H1 (cell line): ENCODE data around the gene TMEM170A. TPM values are rescaled to one million over a fixed set of nuclear protein-coding genes. Genes with fewer than 3 reads are reported as not detected.
"Not testable (repeated sequence)": the region's sequence is repeated elsewhere in the genome, so short reads cannot be mapped to it uniquely, and the experiment has no call there.

Source experiments
- CTCF ChIA-PET: fragments of 300-600 bp; sonication (Branson Sonifier 250); formaldehyde crosslinking; loops from one replicate; lab custom pipeline; 2021; ENCODE audit not compliant: partially characterized antibody; lab: Charles Lee
- POLR2A ChIA-PET: fragments of 300-600 bp; sonication (Branson Sonifier 250); formaldehyde crosslinking; loops from one replicate; lab custom pipeline; 2021; ENCODE audit warnings: inconsistent platforms; ENCODE audit not compliant: partially characterized antibody; lab: Charles Lee
- DNase-seq, 2 experiments: peaks; one replicate each; pipeline versions ENCODE4 v3.0.0 to v3.0.0-alpha.2; 2010 to 2022; ENCODE audit warnings: low spot score in 2 of 2, low read depth in 1 of 2, mixed read lengths in 1 of 2
- FAIRE-seq: peaks from 2 replicates; lab custom pipeline; 2011; peaks lifted over from hg19 to GRCh38; lab: Jason Lieb, UNC
- H2AFZ ChIP-seq: 2 replicates; pipeline ENCODE4 v1.8.1; 2012; ENCODE audit warnings: low read length, inconsistent platforms
- H2AK5ac ChIP-seq: 2 replicates; pipeline ENCODE4 v1.6.1; 2013; ENCODE audit warnings: low read depth, low read length
- H2BK120ac ChIP-seq: replicated peaks from 2 replicates; pipeline ENCODE3; 2013; ENCODE audit warnings: low read depth, low read length, inconsistent platforms
- H2BK12ac ChIP-seq: 2 replicates; pipeline ENCODE4 v1.6.1; 2013; ENCODE audit warnings: low read depth, low read length
- H2BK15ac ChIP-seq: 2 replicates; pipeline ENCODE4 v1.6.1; 2013; ENCODE audit warnings: low read length
- H2BK20ac ChIP-seq: 2 replicates; pipeline ENCODE4 v1.6.1; 2013; ENCODE audit warnings: low read length
- H2BK5ac ChIP-seq: 2 replicates; pipeline ENCODE4 v1.6.1; 2013; ENCODE audit warnings: low read depth, low read length
- H3K14ac ChIP-seq: 2 replicates; pipeline ENCODE4 v1.6.1; 2013; ENCODE audit warnings: inconsistent platforms; ENCODE audit not compliant: insufficient read length
- H3K18ac ChIP-seq: 2 replicates; pipeline ENCODE4 v1.6.1; 2013; ENCODE audit warnings: low read length; ENCODE audit errors: extremely low read depth
- H3K23ac ChIP-seq: 2 replicates; pipeline ENCODE4 v1.6.1; 2013; ENCODE audit warnings: inconsistent platforms; ENCODE audit not compliant: insufficient read length
- H3K23me2 ChIP-seq: 2 replicates; pipeline ENCODE4 v1.6.1; 2013; ENCODE audit warnings: low read depth, low read length
- H3K27ac ChIP-seq: 2 replicates; pipeline ENCODE4 v1.6.1; 2011; ENCODE audit warnings: low read depth, low read length, inconsistent platforms
- H3K27me3 ChIP-seq, 4 experiments: replicated peaks in 1 of 4; 1 replicate in 1 of 4; 2 replicates in 3 of 4; pipeline versions ENCODE4 v1.6.1 to v1.8.1; 2011 to 2013; ENCODE audit warnings: low read length in 3 of 4, mild to moderate bottlenecking in 3 of 4, inconsistent platforms in 2 of 4, mixed read lengths in 2 of 4, moderate library complexity in 1 of 4; ENCODE audit not compliant: control insufficient read depth in 3 of 4, insufficient read depth in 3 of 4; ENCODE audit errors: extremely low read depth in 1 of 4
- H3K36me3 ChIP-seq, 4 experiments: 2 replicates each; pipeline versions ENCODE4 v1.6.1 to v1.8.1; 2011 to 2013; ENCODE audit warnings: mild to moderate bottlenecking in 4 of 4, low read length in 3 of 4, moderate library complexity in 2 of 4, control low read depth in 1 of 4, inconsistent platforms in 1 of 4; ENCODE audit not compliant: insufficient read depth in 4 of 4, control insufficient read depth in 2 of 4
- H3K4ac ChIP-seq: replicated peaks from 2 replicates; pipeline ENCODE3; 2013; ENCODE audit warnings: low read length, low read depth, mixed read lengths, inconsistent platforms; ENCODE audit not compliant: insufficient read length
- H3K4me1 ChIP-seq, 4 experiments: replicated peaks in 1 of 4; 1 replicate in 1 of 4; 2 replicates in 3 of 4; pipeline versions ENCODE4 v1.6.1 to v1.8.1; 2011 to 2013; ENCODE audit warnings: low read length in 3 of 4, inconsistent platforms in 2 of 4, mixed read lengths in 1 of 4; ENCODE audit not compliant: insufficient read depth in 4 of 4, control insufficient read depth in 3 of 4
- H3K4me2 ChIP-seq, 2 experiments: 2 replicates each; pipeline versions ENCODE4 v1.6.1 to v1.8.1; 2011 to 2013; ENCODE audit warnings: low read depth in 2 of 2, low read length in 2 of 2, control low read depth in 1 of 2, inconsistent platforms in 1 of 2, mild to moderate bottlenecking in 1 of 2; ENCODE audit not compliant: insufficient read depth in 1 of 2
- H3K4me3 ChIP-seq, 4 experiments: fragments of 200-600, 300-600 bp in 1 of 4; sonication (generic), shearing (Covaris generic), sonication (Bioruptor Twin) in 1 of 4; 2 replicates each; pipeline versions ENCODE4 v1.5.1 to v1.8.1; 2011 to 2016; ENCODE audit warnings: low read length in 4 of 4, low read depth in 3 of 4, control low read depth in 2 of 4, inconsistent platforms in 2 of 4, mild to moderate bottlenecking in 2 of 4, mixed read lengths in 1 of 4, moderate library complexity in 1 of 4; ENCODE audit not compliant: insufficient read depth in 2 of 4; ENCODE audit errors: extremely low read depth in 1 of 4
- H3K56ac ChIP-seq: replicated peaks from 2 replicates; pipeline ENCODE3; 2013; ENCODE audit warnings: low read depth, mild to moderate bottlenecking, mixed read lengths, low read length, inconsistent platforms; ENCODE audit not compliant: insufficient read length
- H3K79me1 ChIP-seq: 2 replicates; pipeline ENCODE4 v1.6.1; 2013; ENCODE audit warnings: low read depth, low read length, control low read depth
- H3K79me2 ChIP-seq, 2 experiments: 2 replicates each; pipeline versions ENCODE4 v1.6.1 to v1.8.1; 2012 to 2013; ENCODE audit warnings: low read length in 2 of 2, mild to moderate bottlenecking in 2 of 2, inconsistent platforms in 1 of 2; ENCODE audit not compliant: insufficient read depth in 2 of 2, control insufficient read depth in 1 of 2
- H3K9ac ChIP-seq, 4 experiments: replicated peaks in 1 of 4; 1 replicate in 1 of 4; 2 replicates in 3 of 4; pipeline versions ENCODE4 v1.6.1 to v1.8.1; 2011 to 2013; ENCODE audit warnings: low read depth in 3 of 4, low read length in 3 of 4, control low read depth in 2 of 4, mild to moderate bottlenecking in 2 of 4, moderate library complexity in 2 of 4, inconsistent platforms in 1 of 4; ENCODE audit errors: extremely low read depth in 1 of 4
- H3K9me3 ChIP-seq, 2 experiments: 2 replicates each; pipeline versions ENCODE4 v1.6.1 to v1.8.1; 2012 to 2013; ENCODE audit warnings: mild to moderate bottlenecking in 2 of 2, moderate library complexity in 2 of 2, control low read depth in 1 of 2, inconsistent platforms in 1 of 2, low read depth in 1 of 2, low read length in 1 of 2, mixed read lengths in 1 of 2; ENCODE audit not compliant: insufficient read depth in 2 of 2
- H4K20me1 ChIP-seq, 2 experiments: replicated peaks in 1 of 2; 2 replicates each; pipeline versions ENCODE3 to v1.8.1; 2011 to 2013; ENCODE audit warnings: inconsistent platforms in 2 of 2, low read length in 2 of 2, mild to moderate bottlenecking in 1 of 2; ENCODE audit not compliant: insufficient read depth in 2 of 2, control insufficient read depth in 1 of 2
- H4K5ac ChIP-seq: 2 replicates; pipeline ENCODE4 v1.6.1; 2013; ENCODE audit warnings: low read length, low read depth, mixed read lengths, inconsistent platforms; ENCODE audit not compliant: insufficient read length
- H4K8ac ChIP-seq: 2 replicates; pipeline ENCODE4 v1.8.0; 2013; ENCODE audit warnings: mild to moderate bottlenecking, moderate library complexity, low read length, inconsistent platforms; ENCODE audit not compliant: insufficient read depth; ENCODE audit errors: extremely low read depth
- H4K91ac ChIP-seq: replicated peaks from 2 replicates; pipeline ENCODE3; 2013; ENCODE audit warnings: low read length, mixed read lengths, inconsistent platforms; ENCODE audit not compliant: insufficient read length
- NRF1 ChIP-seq: IDR thresholded peaks from 2 replicates; pipeline ENCODE4 v1.6.1; 2011; ENCODE audit warnings: mild to moderate bottlenecking, low read depth, low read length, improper control_type of control experiment
- RBBP5 ChIP-seq: IDR thresholded peaks from 2 replicates; pipeline ENCODE4 v1.7.1; 2012; ENCODE audit warnings: low read depth, mild to moderate bottlenecking, inconsistent platforms, low read length, moderate library complexity, borderline replicate concordance
- WGBS, 2 experiments: shearing (Covaris generic) in 1 of 2; methylation state at CpG; one replicate each; pipeline versions ENCODE4 v1.1.6 to v1.1.7; 2013 to 2015; ENCODE audit warnings: low lambda C conversion rate in 2 of 2, mixed read lengths in 2 of 2, inconsistent platforms in 1 of 2, low coverage in 1 of 2, missing lambda C conversion rate in 1 of 2; ENCODE audit not compliant: insufficient replicate concordance in 2 of 2, insufficient coverage in 1 of 2, insufficient read length in 1 of 2; ENCODE audit errors: extremely low coverage in 1 of 2, missing lambda C conversion rate in 1 of 2; 5-methylcytosine and 5-hydroxymethylcytosine counted together
- polyA plus RNA-seq, 7 experiments: library from polyadenylated mRNA; depleted of rRNA in 3 of 7; stranded (reverse) in 5 of 7; unstranded in 2 of 7; fragments of >200 nt in 5 of 7; fragments of 200-250 nt in 2 of 7; gene quantifications; 1 replicate in 5 of 7; 2 replicates in 1 of 7; 4 replicates in 1 of 7; pipeline versions ENCODE4 v1.2.1 to v1.2.3, GENCODE V29; 2011 to 2013; ENCODE audit warnings: missing spikeins in 2 of 7, mixed read lengths in 2 of 7
- total RNA-seq: library from RNA; stranded (reverse); fragmentation: NEBNext Ultra II Directional; extraction: Animal tissue kit (Norgen Biotek cat#: 25700); gene quantifications from 2 replicates; pipeline ENCODE4 v1.2.1, GENCODE V29; 2021

The TMEM170A gene
- total and polyA plus RNA-seq, 2 of the 8 experiments (the other 6 are each of a cell fraction or from before 2014, with no cell fraction given), result 22.9 to 56.6 TPM

- H2BK12ac ChIP-seq, H3K27me3 ChIP-seq, H3K27ac ChIP-seq, H4K91ac ChIP-seq, H3K4me1 ChIP-seq, H3K79me1 ChIP-seq, H3K14ac ChIP-seq, H3K36me3 ChIP-seq, H2BK120ac ChIP-seq, H2BK20ac ChIP-seq, H2BK15ac ChIP-seq, H3K23ac ChIP-seq, FAIRE-seq, H2AFZ ChIP-seq, H3K56ac ChIP-seq, H3K23me2 ChIP-seq, H3K9me3 ChIP-seq, H2AK5ac ChIP-seq, H3K4ac ChIP-seq: not testable (repeated sequence)
- peak in 1 of 2 experiments; percentile 78 for DNase-seq
- ChIA-PET CTCF (interaction anchor here (0.6 to 1.4 kb wide), 6 partner anchors 9 to 53 kb away, joined by 3 to 8 read pairs (median 5); no protein-coding TSS in a partner anchor), POLR2A (interaction anchor here (0.7 to 2.7 kb wide), 7 partner anchors 9 to 186 kb away, joined by 3 to 23 read pairs (median 5); partner anchors contain the start of genes CFDP1 and CHST6)
- Histone ChIP-seq H3K4me2 (peak overlapping the region; percentile 75 to 77), H2BK5ac (peak overlapping the region; percentile 98; the same call in 1 of the 2 replicates), H4K8ac (peak overlapping the region; percentile 96; the same call in 1 of the 2 replicates), H3K79me2 (peaks cover 6 to 49% of the 10 kb centered on the region in 2 experiments), H3K4me3 (peak overlapping the region; percentile 55 to 91 (median 88)), H3K9ac (peak overlapping the region; percentile 31 to 98 (median 88); a peak in 6 of 7 replicates), H4K5ac (peak overlapping the region; percentile 76), H3K18ac (peak overlapping the region; percentile 60), H4K20me1 (peaks cover 5 to 16% of the 10 kb centered on the region in 2 experiments)
- 8% methylated on average over 36 of the region's 39 CpGs; no CpG with 5 or more reads in 1 of the 2 experiments for WGBS, 2 experiments
- peak; percentile 21; the same call in 1 of the 2 replicates for TF ChIP-seq RBBP5
- peak; percentile 25; the same call in 1 of the 2 replicates for TF ChIP-seq NRF1
Observed at GRCh38 chr16:75463389-75464121, 934 bp downstream of the TMEM170A start.
